SH-SY5Y (cell line): ENCODE results near the gene SARDH.

Experiments used
- GATA2 ChIP-seq: IDR thresholded peaks from 2 replicates; pipeline ENCODE4 v1.6.1; 2011; ENCODE audit warnings: mild to moderate bottlenecking, low read depth, low read length
- GATA3 ChIP-seq: IDR thresholded peaks from 2 replicates; pipeline ENCODE4 v1.6.1; 2011; ENCODE audit warnings: low read depth, mild to moderate bottlenecking, low read length, moderate library complexity

GRCh38 chr9:133647148-133647547 is 91.0 kb downstream of the SARDH start:
- TF ChIP-seq GATA2 (no peak), GATA3 (no peak)
